ENCODE measurements around the gene HERC4.
"Not testable (repeated sequence)": the region's sequence is repeated elsewhere in the genome, so short reads cannot be mapped to it uniquely, and the experiment has no call there.

Gene HERC4

DNA sequence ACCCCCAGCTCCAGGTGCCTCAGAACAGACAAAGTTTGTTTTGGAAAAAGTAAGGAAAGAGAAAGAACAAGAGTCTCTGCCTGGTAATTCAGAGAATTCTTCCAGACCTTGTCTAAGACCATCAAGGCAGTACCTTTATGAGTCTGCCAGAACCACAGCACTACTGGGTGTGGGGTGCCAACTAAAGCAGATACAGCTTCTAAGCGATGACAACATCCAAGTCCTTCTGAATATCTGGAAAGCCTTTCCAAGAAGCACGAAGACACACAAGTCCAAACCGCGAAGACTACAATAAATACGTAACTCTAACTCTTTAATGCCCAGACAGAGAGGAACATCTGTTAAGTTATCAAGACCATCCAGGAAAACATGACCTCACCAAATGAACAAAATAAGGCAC is 96.3 kb downstream of the HERC4 start:
- Mint-ChIP-seq H3K36me3 (ENCODE audit: low read depth) (peaks cover 89% of the 10 kb centered on the region), H3K27me3 (ENCODE audit: low read depth, poor library complexity) (peaks cover 4% of the 10 kb centered on the region), H3K4me1 (peaks cover 4% of the 10 kb centered on the region), H3K27ac (peak overlapping the region; percentile 31), H3K9me3 (peaks cover 4% of the 10 kb centered on the region), H3K4me3 (no peak overlapping the region)
- DNase-seq: no peak
- TF ChIP-seq, protein P1, sequence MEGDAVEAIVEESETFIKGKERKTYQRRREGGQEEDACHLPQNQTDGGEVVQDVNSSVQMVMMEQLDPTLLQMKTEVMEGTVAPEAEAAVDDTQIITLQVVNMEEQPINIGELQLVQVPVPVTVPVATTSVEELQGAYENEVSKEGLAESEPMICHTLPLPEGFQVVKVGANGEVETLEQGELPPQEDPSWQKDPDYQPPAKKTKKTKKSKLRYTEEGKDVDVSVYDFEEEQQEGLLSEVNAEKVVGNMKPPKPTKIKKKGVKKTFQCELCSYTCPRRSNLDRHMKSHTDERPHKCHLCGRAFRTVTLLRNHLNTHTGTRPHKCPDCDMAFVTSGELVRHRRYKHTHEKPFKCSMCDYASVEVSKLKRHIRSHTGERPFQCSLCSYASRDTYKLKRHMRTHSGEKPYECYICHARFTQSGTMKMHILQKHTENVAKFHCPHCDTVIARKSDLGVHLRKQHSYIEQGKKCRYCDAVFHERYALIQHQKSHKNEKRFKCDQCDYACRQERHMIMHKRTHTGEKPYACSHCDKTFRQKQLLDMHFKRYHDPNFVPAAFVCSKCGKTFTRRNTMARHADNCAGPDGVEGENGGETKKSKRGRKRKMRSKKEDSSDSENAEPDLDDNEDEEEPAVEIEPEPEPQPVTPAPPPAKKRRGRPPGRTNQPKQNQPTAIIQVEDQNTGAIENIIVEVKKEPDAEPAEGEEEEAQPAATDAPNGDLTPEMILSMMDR (IDR thresholded peaks at IDR 0.05): no peak

GRCh38 chr10:67977251-67977650 is 97.8 kb downstream of the HERC4 start:
- no peak for DNase-seq
- TF ChIP-seq, protein P1 (IDR thresholded peaks at IDR 0.05): no peak
- Mint-ChIP-seq H3K9me3 (peaks cover 17% of the 10 kb centered on the region), H3K27me3 (ENCODE audit: low read depth, poor library complexity) (peaks cover 7% of the 10 kb centered on the region), H3K36me3 (ENCODE audit: low read depth) (peaks cover 92% of the 10 kb centered on the region), H3K27ac (no peak overlapping the region), H3K4me3 (no peak overlapping the region), H3K4me1 (peaks cover 4% of the 10 kb centered on the region)

DNA sequence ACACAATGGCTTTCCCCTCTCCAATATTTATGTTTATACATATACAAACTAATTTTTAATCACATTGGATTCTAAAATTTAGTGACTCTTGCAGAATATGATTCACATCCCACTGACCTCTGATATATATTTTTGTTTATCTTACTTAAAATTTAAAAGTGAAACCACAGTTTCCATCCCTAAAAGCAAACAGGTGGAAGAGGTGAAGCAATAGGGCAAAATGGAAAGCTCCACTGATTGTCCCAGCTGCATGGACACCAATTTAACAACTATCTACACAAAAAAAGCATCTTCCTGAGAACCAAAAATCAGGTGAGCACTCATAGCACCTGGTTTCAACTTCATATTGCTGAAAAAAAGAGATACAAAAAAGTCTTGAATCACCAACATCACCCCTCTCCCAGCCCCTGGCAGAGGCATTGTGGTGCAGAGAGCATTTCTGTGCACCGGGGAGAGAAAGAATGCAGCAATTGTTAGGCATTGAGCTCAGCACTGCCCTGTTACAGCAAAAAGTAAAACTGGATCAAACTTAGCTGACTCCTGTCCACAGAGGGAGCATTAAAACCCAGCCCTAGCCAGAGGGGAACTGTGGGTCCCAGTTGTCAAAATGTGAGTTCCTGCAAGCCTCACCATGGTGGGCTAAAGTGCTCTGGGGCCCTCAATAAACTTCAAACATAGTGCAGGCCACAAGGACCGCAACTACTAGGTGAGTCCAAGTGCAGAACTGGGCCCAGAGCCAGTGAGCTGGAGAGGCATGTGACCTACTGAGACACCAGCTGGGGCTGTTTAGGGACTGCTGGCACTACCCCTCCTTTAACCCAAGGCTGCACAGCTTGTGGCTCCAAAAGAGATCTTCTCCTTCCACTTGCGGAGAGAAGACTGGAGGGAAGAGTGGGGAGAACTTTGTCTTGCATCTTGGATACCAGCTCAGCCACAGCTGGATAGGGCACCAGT is 98.5 kb downstream of the HERC4 start:
- peaks cover 4% of the 10 kb centered on the region for H3K4me1 Mint-ChIP-seq
- no peak overlapping the region for H3K4me3 Mint-ChIP-seq
- no peak overlapping the region for H3K27ac Mint-ChIP-seq
- peaks cover 7% of the 10 kb centered on the region for H3K27me3 Mint-ChIP-seq (ENCODE audit: low read depth, poor library complexity)
- H3K9me3 Mint-ChIP-seq: peaks cover 21% of the 10 kb centered on the region
- H3K36me3 Mint-ChIP-seq (ENCODE audit: low read depth): peaks cover 92% of the 10 kb centered on the region
- TF ChIP-seq, protein P1 (IDR thresholded peaks at IDR 0.05): no peak
- no peak for DNase-seq

DNA sequence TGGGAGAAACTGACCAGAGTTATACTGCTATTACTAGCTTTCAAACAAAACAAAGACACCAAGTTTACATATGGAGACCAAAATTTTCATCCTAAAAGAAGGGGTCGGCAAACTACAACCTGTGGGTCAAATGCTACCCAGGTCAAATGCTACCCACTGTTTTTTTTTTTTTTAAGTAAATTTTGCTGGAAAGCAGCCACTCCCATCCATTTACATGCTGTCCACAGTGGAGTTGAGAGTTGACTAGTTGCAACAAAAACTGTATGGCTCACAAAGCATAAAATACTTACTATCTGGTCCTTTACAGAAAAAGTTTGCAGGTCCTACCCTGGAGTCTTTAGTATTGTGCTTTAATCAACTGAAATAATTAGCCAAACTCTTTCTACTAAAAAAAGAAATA is 99.2 kb downstream of the HERC4 start:
- peaks cover 92% of the 10 kb centered on the region for H3K36me3 Mint-ChIP-seq (ENCODE audit: low read depth)
- no peak overlapping the region for H3K27ac Mint-ChIP-seq
- H3K4me3 Mint-ChIP-seq: no peak overlapping the region
- peaks cover 28% of the 10 kb centered on the region for H3K9me3 Mint-ChIP-seq
- H3K27me3 Mint-ChIP-seq (ENCODE audit: low read depth, poor library complexity): peaks cover 7% of the 10 kb centered on the region
- TF ChIP-seq, protein P1 (IDR thresholded peaks at IDR 0.05): no peak
- DNase-seq: no peak
- peaks cover 4% of the 10 kb centered on the region for H3K4me1 Mint-ChIP-seq

DNA sequence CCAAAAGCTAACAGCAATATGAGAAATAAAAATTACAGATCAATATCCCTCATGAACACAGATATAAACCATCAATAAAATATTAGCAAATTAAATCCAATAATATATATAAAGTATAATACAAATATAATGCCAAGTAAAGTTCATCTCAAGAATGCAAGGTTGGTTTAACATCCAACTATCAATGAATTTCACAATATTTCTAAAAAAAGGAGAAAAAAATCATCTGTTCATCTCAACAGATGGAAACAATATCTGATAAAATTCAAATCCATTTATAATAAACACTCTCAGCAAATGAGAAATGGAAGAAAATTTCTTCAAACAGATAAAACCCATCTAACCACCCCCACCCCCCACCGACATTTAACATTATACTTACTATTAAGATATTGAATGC is 103.8 kb downstream of the HERC4 start:
- TF ChIP-seq, protein P1 (IDR thresholded peaks at IDR 0.05): no peak
- peaks cover 7% of the 10 kb centered on the region for H3K27me3 Mint-ChIP-seq (ENCODE audit: low read depth, poor library complexity)
- no peak overlapping the region for H3K27ac Mint-ChIP-seq
- H3K9me3 Mint-ChIP-seq: peaks cover 57% of the 10 kb centered on the region
- H3K36me3 Mint-ChIP-seq (ENCODE audit: low read depth): peaks cover 92% of the 10 kb centered on the region
- DNase-seq: no peak
- no peak overlapping the region for H3K4me3 Mint-ChIP-seq
- no peaks in the 10 kb centered on the region for H3K4me1 Mint-ChIP-seq

- no peak for DNase-seq
- Mint-ChIP-seq H3K4me3 (no peak overlapping the region), H3K9me3 (peaks cover 57% of the 10 kb centered on the region), H3K4me1 (no peaks in the 10 kb centered on the region), H3K27me3 (ENCODE audit: low read depth, poor library complexity) (peaks cover 7% of the 10 kb centered on the region), H3K36me3 (ENCODE audit: low read depth) (peaks cover 85% of the 10 kb centered on the region), H3K27ac (no peak overlapping the region)
- TF ChIP-seq, protein P1 (IDR thresholded peaks at IDR 0.05): no peak
Measured at GRCh38 chr10:67969875-67970274, 105.2 kb downstream of the HERC4 start.

DNA sequence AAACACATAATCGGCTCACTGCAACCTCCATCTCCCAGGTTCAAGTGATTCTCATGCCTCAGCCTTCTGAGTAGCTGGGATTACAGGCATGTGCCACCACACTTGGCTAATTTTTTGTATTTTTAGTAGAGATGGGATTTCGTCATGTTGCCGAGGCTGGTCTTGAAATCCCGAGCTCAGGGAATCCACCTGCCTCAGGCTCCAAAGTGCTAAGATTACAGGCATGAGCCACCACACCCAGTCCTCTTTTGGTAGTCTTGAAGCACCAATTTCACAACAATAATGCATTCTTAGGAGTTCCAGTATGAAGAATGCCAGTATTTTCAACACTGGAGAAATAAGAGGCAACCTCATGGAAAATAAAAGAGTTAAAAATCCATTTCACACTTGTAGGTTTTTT is 109.0 kb downstream of the HERC4 start:
- H3K4me1 Mint-ChIP-seq; H3K4me3 Mint-ChIP-seq; H3K27me3 Mint-ChIP-seq (ENCODE audit: low read depth, poor library complexity); H3K27ac Mint-ChIP-seq; DNase-seq: not testable (repeated sequence)
- H3K9me3 Mint-ChIP-seq: peaks cover 30% of the 10 kb centered on the region
- peaks cover 60% of the 10 kb centered on the region for H3K36me3 Mint-ChIP-seq (ENCODE audit: low read depth)

All from nephron progenitor cell (in vitro differentiated cells).